K562 (cell line): Measurements from ENCODE around the gene ZSWIM4.

Experiments used
- CBFB ChIP-seq: sonication (generic); formaldehyde crosslinking; IDR thresholded peaks from 2 replicates; pipeline ENCODE4 v1.4.0; 2020; ENCODE audit warnings: mild to moderate bottlenecking, missing genetic modification reagents
- CEBPB ChIP-seq: fragments of 450-650 bp; IDR thresholded peaks from 2 replicates; pipeline ENCODE4 v1.6.1; 2016; ENCODE audit warnings: missing genetic modification characterization, missing compliant biosample characterization
- GABPA ChIP-seq: fragments of 200-800 bp; sonication (Bioruptor generic); conservative IDR thresholded peaks from 2 replicates; pipeline ENCODE4 v1.6.1; 2016; ENCODE audit warnings: low read depth, missing genetic modification characterization, missing compliant biosample characterization
- HDAC2 ChIP-seq: fragments of 450-650 bp; IDR thresholded peaks from 2 replicates; pipeline ENCODE4 v1.6.1; 2016; ENCODE audit warnings: mild to moderate bottlenecking
- HSF4 ChIP-seq: fragments of 250-450 bp; sonication (Bioruptor Pico); IDR thresholded peaks from 2 replicates; pipeline ENCODE4 v2.1.2; 2022; ENCODE audit warnings: mild to moderate bottlenecking, moderate library complexity, borderline replicate concordance
- JUND ChIP-seq, 2 experiments: IDR thresholded peaks; 2 replicates in 1 of 2; 3 replicates in 1 of 2; pipeline ENCODE4 v1.6.1; 2011; ENCODE audit warnings: borderline replicate concordance in 2 of 2, low read depth in 2 of 2, low read length in 2 of 2, improper control_type of control experiment in 1 of 2, missing biosample characterization in 1 of 2, missing genetic modification characterization in 1 of 2, missing genetic modification reagents in 1 of 2
- RCOR1 ChIP-seq, 2 experiments: IDR thresholded peaks; 2 replicates each; pipeline ENCODE4 v1.6.1; 2012; ENCODE audit warnings: low read depth in 2 of 2, low read length in 2 of 2, borderline replicate concordance in 1 of 2, improper control_type of control experiment in 1 of 2
- SMARCC2 ChIP-seq: fragments of 450-650 bp; IDR thresholded peaks from 2 replicates; pipeline ENCODE4 v1.6.1; 2017; ENCODE audit warnings: antibody characterized with exemption, moderate library complexity, mild to moderate bottlenecking, low read depth
- SNIP1 ChIP-seq: fragments of 450-650 bp; IDR thresholded peaks from 2 replicates; pipeline ENCODE4 v1.7.1; 2017; ENCODE audit warnings: low read depth, mild to moderate bottlenecking
- YY1 ChIP-seq, 3 experiments: IDR thresholded peaks; 2 replicates each; pipeline ENCODE4 v1.6.1; 2011; ENCODE audit warnings: low read length in 2 of 3, mild to moderate bottlenecking in 2 of 3, moderate library complexity in 2 of 3, borderline replicate concordance in 1 of 3, control low read depth in 1 of 3, low read depth in 1 of 3; ENCODE audit not compliant: insufficient read depth in 3 of 3, insufficient replicate concordance in 2 of 3, control insufficient read depth in 1 of 3, insufficient read length in 1 of 3; ENCODE audit errors: extremely low read depth in 1 of 3
- ZNF232 ChIP-seq: sonication (generic); formaldehyde crosslinking; IDR thresholded peaks from 2 replicates; pipeline ENCODE4 v1.8.0; 2022; ENCODE audit warnings: mild to moderate bottlenecking, missing genetic modification reagents
- TF ChIP-seq, protein P1 (sequence below), 3 experiments: IDR thresholded peaks in 2 of 3; conservative IDR thresholded peaks in 1 of 3; 2 replicates each; pipeline ENCODE4 v1.5.1; 2011 to 2012; ENCODE audit warnings: low read length in 3 of 3, mild to moderate bottlenecking in 3 of 3, control low read depth in 2 of 3, improper control_type of control experiment in 1 of 3, inconsistent platforms in 1 of 3, low read depth in 1 of 3, mixed read lengths in 1 of 3, moderate library complexity in 1 of 3; ENCODE audit not compliant: insufficient read depth in 2 of 3
- TF ChIP-seq, protein P2 (sequence below), 2 experiments: fragments of 450-650 bp; IDR thresholded peaks; 2 replicates each; pipeline ENCODE4 v1.6.1; 2016; ENCODE audit warnings: mild to moderate bottlenecking in 2 of 2, borderline replicate concordance in 1 of 2, low read depth in 1 of 2, moderate library complexity in 1 of 2
- TF ChIP-seq, protein P3 (sequence below): sonication (generic); formaldehyde crosslinking; IDR thresholded peaks from 2 replicates; pipeline ENCODE4 v1.8.1; 2022; ENCODE audit warnings: missing genetic modification reagents

DNA sequence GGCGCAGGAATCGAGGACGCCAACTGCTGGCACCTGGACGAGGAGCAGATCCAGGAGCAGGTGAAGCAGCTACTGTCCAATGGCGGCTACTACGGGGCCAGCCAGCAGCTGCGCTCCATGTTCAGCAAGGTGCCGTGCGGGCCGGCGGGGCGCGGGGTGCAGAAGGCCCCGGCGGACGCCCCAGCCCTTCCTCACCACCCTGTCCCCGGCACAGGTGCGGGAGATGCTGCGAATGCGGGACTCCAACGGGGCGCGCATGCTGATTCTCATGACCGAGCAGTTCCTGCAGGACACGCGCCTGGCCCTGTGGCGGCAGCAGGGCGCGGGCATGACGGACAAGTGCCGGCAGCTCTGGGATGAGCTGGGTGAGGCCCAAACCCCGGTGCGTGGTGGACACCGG, 13.6 kb downstream of the ZSWIM4 start:
- TF ChIP-seq, protein P1, sequence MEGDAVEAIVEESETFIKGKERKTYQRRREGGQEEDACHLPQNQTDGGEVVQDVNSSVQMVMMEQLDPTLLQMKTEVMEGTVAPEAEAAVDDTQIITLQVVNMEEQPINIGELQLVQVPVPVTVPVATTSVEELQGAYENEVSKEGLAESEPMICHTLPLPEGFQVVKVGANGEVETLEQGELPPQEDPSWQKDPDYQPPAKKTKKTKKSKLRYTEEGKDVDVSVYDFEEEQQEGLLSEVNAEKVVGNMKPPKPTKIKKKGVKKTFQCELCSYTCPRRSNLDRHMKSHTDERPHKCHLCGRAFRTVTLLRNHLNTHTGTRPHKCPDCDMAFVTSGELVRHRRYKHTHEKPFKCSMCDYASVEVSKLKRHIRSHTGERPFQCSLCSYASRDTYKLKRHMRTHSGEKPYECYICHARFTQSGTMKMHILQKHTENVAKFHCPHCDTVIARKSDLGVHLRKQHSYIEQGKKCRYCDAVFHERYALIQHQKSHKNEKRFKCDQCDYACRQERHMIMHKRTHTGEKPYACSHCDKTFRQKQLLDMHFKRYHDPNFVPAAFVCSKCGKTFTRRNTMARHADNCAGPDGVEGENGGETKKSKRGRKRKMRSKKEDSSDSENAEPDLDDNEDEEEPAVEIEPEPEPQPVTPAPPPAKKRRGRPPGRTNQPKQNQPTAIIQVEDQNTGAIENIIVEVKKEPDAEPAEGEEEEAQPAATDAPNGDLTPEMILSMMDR (IDR thresholded peaks at IDR 0.05 in 2 of 3, conservative IDR thresholded peaks at IDR 0.05 in 1 of 3; ENCODE audit: insufficient read depth in 2 of 3, low read depth in 1 of 3, low read length in 3 of 3) = no peak
- TF ChIP-seq SMARCC2 (no peak), CEBPB (tag) (no peak), HDAC2 (no peak), YY1 (IDR thresholded peaks at IDR 0.05; ENCODE audit: borderline replicate concordance in 1 of 3, control insufficient read depth in 1 of 3, extremely low read depth in 1 of 3, insufficient read depth in 3 of 3, insufficient read length in 1 of 3, insufficient replicate concordance in 2 of 3, low read depth in 1 of 3, low read length in 2 of 3) (no peak), JUND (IDR thresholded peaks at IDR 0.05; ENCODE audit: borderline replicate concordance, low read depth, low read length) (no peak), JUND (tag; IDR thresholded peaks at IDR 0.05; ENCODE audit: borderline replicate concordance, low read depth, low read length) (no peak), ZNF232 (no peak), CBFB (no peak), RCOR1 (IDR thresholded peaks at IDR 0.05; ENCODE audit: borderline replicate concordance in 1 of 2, low read depth in 2 of 2, low read length in 2 of 2) (no peak), SNIP1 (no peak), HSF4 (CRISPR knock-in tag) (no peak), GABPA (tag) (no peak)
- TF ChIP-seq, protein P2, sequence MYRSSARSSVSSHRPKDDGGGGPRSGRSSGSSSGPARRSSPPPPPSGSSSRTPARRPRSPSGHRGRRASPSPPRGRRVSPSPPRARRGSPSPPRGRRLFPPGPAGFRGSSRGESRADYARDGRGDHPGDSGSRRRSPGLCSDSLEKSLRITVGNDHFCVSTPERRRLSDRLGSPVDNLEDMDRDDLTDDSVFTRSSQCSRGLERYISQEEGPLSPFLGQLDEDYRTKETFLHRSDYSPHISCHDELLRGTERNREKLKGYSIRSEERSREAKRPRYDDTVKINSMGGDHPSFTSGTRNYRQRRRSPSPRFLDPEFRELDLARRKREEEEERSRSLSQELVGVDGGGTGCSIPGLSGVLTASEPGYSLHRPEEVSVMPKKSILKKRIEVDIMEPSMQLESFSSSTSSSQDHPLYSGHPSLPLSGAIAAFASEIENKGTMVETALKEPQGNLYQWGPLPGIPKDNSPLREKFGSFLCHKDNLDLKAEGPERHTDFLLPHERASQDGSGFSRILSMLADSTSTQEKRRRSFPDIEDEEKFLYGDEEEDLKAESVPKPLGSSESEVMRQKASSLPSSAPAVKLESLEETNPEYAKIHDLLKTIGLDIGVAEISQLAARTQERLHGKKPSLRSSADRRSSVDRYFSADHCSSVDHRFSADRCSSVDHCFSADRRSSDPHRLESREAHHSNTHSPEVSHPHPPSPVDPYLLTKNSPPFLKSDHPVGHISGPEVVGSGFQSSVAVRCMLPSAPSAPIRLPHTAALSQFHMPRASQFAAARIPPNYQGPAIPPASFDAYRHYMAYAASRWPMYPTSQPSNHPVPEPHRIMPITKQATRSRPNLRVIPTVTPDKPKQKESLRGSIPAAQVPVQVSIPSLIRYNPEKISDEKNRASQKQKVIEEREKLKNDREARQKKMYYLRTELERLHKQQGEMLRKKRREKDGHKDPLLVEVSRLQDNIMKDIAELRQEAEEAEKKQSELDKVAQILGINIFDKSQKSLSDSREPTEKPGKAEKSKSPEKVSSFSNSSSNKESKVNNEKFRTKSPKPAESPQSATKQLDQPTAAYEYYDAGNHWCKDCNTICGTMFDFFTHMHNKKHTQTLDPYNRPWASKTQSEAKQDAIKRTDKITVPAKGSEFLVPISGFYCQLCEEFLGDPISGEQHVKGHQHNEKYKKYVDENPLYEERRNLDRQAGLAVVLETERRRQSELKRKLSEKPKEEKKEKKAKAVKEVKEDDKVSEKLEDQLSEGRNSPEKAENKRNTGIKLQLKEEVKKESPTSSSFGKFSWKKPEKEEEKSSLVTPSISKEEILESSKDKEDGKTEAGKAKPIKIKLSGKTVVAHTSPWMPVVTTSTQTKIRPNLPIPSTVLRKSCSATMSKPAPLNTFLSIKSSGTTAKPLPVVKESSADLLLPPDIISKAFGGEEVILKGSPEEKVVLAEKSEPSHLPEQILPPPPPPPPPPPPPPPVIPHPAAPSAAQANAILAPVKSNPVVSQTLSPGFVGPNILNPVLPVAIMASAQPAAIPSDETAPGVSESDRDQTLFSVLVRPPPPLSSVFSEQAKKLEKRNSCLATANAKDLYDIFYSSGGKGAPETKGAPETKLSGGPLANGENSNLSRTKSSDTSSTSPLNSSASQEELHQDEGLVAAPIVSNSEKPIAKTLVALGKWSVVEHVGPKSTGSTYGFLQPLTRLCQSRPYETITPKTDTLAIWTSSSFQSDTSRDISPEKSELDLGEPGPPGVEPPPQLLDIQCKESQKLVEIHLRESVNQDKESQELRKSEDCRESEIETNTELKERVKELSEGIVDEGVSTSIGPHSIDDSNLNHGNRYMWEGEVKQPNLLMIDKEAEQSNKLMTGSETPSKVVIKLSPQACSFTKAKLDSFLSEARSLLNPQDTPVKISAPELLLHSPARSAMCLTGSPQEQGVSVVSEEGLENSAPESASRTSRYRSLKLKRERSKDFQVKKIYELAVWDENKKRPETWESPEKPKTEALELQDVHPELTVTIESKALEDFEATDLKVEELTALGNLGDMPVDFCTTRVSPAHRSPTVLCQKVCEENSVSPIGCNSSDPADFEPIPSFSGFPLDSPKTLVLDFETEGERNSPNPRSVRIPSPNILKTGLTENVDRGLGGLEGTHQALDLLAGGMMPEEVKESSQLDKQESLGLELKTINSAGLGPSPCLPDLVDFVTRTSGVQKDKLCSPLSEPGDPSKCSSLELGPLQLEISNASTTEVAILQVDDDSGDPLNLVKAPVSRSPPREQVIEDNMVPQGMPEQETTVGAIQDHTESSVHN (IDR thresholded peaks at IDR 0.05; ENCODE audit: borderline replicate concordance in 1 of 2, low read depth in 1 of 2) = no peak
- TF ChIP-seq, protein P3, sequence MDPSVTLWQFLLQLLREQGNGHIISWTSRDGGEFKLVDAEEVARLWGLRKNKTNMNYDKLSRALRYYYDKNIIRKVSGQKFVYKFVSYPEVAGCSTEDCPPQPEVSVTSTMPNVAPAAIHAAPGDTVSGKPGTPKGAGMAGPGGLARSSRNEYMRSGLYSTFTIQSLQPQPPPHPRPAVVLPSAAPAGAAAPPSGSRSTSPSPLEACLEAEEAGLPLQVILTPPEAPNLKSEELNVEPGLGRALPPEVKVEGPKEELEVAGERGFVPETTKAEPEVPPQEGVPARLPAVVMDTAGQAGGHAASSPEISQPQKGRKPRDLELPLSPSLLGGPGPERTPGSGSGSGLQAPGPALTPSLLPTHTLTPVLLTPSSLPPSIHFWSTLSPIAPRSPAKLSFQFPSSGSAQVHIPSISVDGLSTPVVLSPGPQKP = no peak
